Measurements from ENCODE around the gene LIPC. TPM values are rescaled to one million over a fixed set of nuclear protein-coding genes. Genes with fewer than 3 reads are reported as not detected.
A peak's percentile ranks its signal among the peaks of the same experiment; 100 is the strongest.

The LIPC gene
- total and polyA plus RNA-seq, 8 donors: 0.23 to 7.5 (median 0.76) TPM; not detected in 4

GRCh38 chr15:58566029-58566428, 134.2 kb downstream of the LIPC start:
- no peak for DNase-seq
- H3K4me3 ChIP-seq: no peak overlapping the region
- intact Hi-C loops (cut with DNase I; ENCODE audit: low total_unique reads): no loop called here
- no peak for TF ChIP-seq EP300 (IDR thresholded peaks at IDR 0.05)
- no peak for TF ChIP-seq CTCF (IDR thresholded peaks at IDR 0.05)
- TF ChIP-seq POLR2AphosphoS5 (IDR thresholded peaks at IDR 0.05): no peak
- no peak for TF ChIP-seq POLR2A (IDR thresholded peaks at IDR 0.05)
- no peaks in the 10 kb centered on the region for H3K9me3 ChIP-seq
- H3K4me1 ChIP-seq: no peaks in the 10 kb centered on the region
- no peak overlapping the region for H3K27ac ChIP-seq
- no peaks in the 10 kb centered on the region for H3K36me3 ChIP-seq
- 82 to 94% (median 91%) methylated on average over 6 of the region's 6 CpGs for WGBS, 5 donors
- no peaks in the 10 kb centered on the region for H3K27me3 ChIP-seq

GRCh38 chr15:58568157-58568571, 136.4 kb downstream of the LIPC start:
- DNase-seq: peak; percentile 51 to 77
- H3K9me3 ChIP-seq: no peaks in the 10 kb centered on the region
- 8 to 31% (median 17%) methylated on average over 2 of the region's 2 CpGs for WGBS, 5 donors
- H3K27me3 ChIP-seq: no peaks in the 10 kb centered on the region
- no peak overlapping the region for H3K27ac ChIP-seq
- no peak overlapping the region for H3K4me3 ChIP-seq
- intact Hi-C loops (cut with DNase I; ENCODE audit: low total_unique reads): no loop called here
- TF ChIP-seq CTCF (IDR thresholded peaks at IDR 0.05) (no peak), POLR2AphosphoS5 (IDR thresholded peaks at IDR 0.05) (no peak), EP300 (IDR thresholded peaks at IDR 0.05) (no peak), POLR2A (IDR thresholded peaks at IDR 0.05) (no peak)
- no peaks in the 10 kb centered on the region for H3K4me1 ChIP-seq
- no peaks in the 10 kb centered on the region for H3K36me3 ChIP-seq

- Histone ChIP-seq H3K36me3 (no peaks in the 10 kb centered on the region), H3K27me3 (no peaks in the 10 kb centered on the region), H3K4me3 (no peak overlapping the region), H3K27ac (no peak overlapping the region), H3K9me3 (no peaks in the 10 kb centered on the region), H3K4me1 (peaks cover 0 to 5% (median 0%) of the 10 kb centered on the region in 4 donors)
- 93 to 100% (median 96%) methylated on average over 1 of the region's 1 CpG for WGBS, 5 donors
- DNase-seq: no peak
- intact Hi-C loops (cut with DNase I; ENCODE audit: low total_unique reads): no loop called here
- TF ChIP-seq POLR2AphosphoS5 (IDR thresholded peaks at IDR 0.05) (no peak), POLR2A (IDR thresholded peaks at IDR 0.05) (no peak), CTCF (IDR thresholded peaks at IDR 0.05) (no peak), EP300 (IDR thresholded peaks at IDR 0.05) (no peak)
Observed at GRCh38 chr15:58569455-58569854, 137.7 kb downstream of the LIPC start.

GRCh38 chr15:58571491-58571890, 139.7 kb downstream of the LIPC start:
- 84 to 94% (median 87%) methylated on average over 6 of the region's 6 CpGs for WGBS, 5 donors

More at GRCh38 chr15:58571491-58571890, 139.7 kb downstream of the LIPC start:
- Histone ChIP-seq H3K36me3 (no peaks in the 10 kb centered on the region), H3K27ac (no peak overlapping the region), H3K4me3 (no peak overlapping the region), H3K9me3 (no peaks in the 10 kb centered on the region), H3K27me3 (no peaks in the 10 kb centered on the region), H3K4me1 (peaks cover 0 to 6% (median 0%) of the 10 kb centered on the region in 4 donors)
- no peak for DNase-seq
- TF ChIP-seq EP300 (IDR thresholded peaks at IDR 0.05) (no peak), CTCF (IDR thresholded peaks at IDR 0.05) (no peak), POLR2A (IDR thresholded peaks at IDR 0.05) (no peak), POLR2AphosphoS5 (IDR thresholded peaks at IDR 0.05) (no peak)
- intact Hi-C loops (cut with DNase I; ENCODE audit: low total_unique reads): no loop called here

All from stomach (tissue), 9 donors.